Epithelial cell of proximal tubule (primary cell): Measurements from ENCODE around the gene PCYOX1L. TPM values are rescaled to one million over a fixed set of nuclear protein-coding genes. Genes with fewer than 3 reads are reported as not detected.

ENCODE experiments used
- DNase-seq: peaks from one replicate; pipeline ENCODE4 v3.0.0-alpha.2; 2011; ENCODE audit warnings: low read depth
- H3K4me3 ChIP-seq: 2 replicates; pipeline ENCODE4 v1.5.1; 2011; ENCODE audit warnings: low read depth, mild to moderate bottlenecking, low read length
- CTCF ChIP-seq: conservative IDR thresholded peaks from 2 replicates; pipeline ENCODE4 v1.5.1; 2012; ENCODE audit warnings: low read depth, mild to moderate bottlenecking, low read length
- total RNA-seq: library from RNA; depleted of rRNA; stranded (reverse); fragments of >200 nt; gene quantifications from 2 replicates; pipeline ENCODE4 v1.2.3, GENCODE V29; 2015

Gene PCYOX1L
- total RNA-seq, 1 donor from 2014 or later = 7.1 TPM

- TF ChIP-seq CTCF = no peak
- no peak for DNase-seq
Measured at GRCh38 chr5:149381261-149381985, 23.6 kb downstream of the PCYOX1L start.

GRCh38 chr5:149381986-149382338 lies 24.1 kb downstream of the PCYOX1L start:
- peak; percentile 87 for TF ChIP-seq CTCF
- no peak for DNase-seq
- no peak overlapping the region for H3K4me3 ChIP-seq

More at GRCh38 chr5:149381261-149381985, 23.6 kb downstream of the PCYOX1L start:
- no peak overlapping the region for H3K4me3 ChIP-seq

DNA sequence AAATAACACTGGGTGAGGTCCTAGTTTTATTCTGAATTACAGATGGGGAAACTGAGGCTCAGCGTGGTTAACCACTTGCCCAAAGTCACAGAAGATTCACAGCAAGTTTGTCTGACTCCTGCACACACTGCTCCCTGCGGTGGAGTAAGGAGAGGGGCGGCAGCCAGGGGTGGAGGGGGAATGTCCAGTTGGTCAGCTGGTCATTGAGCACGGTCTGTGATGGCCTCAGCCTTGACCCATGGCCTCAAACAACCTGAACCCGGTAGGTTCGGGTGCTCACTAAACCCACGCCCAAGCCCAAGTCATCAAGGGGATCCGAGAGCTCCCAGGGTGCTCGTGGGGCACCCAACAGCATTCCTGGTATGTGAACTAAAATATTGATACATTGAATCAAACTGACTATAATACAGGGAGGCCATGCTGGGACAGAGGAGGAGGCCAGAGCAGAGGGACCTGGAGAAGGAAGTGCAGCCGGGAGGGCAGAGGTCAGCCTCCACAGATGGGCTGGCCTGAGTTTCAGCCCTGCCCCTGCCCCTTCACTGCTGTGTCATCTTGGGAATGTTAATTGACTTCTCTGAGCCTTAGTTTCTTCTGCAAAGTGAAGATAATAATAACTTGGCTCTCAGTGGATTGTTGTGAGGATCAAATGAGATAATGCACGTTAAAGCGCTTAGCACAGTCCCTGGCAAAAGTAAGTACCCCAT lies 24.8 kb downstream of the PCYOX1L start:
- TF ChIP-seq CTCF = no peak
- H3K4me3 ChIP-seq = no peak overlapping the region
- no peak for DNase-seq

- TF ChIP-seq CTCF = no peak
- no peak for DNase-seq
- H3K4me3 ChIP-seq = no peak overlapping the region
Measured at GRCh38 chr5:149383399-149383798, 25.6 kb downstream of the PCYOX1L start.

GRCh38 chr5:149386166-149386565 lies 28.3 kb downstream of the PCYOX1L start:
- no peak overlapping the region for H3K4me3 ChIP-seq
- no peak for TF ChIP-seq CTCF
- no peak for DNase-seq

DNA sequence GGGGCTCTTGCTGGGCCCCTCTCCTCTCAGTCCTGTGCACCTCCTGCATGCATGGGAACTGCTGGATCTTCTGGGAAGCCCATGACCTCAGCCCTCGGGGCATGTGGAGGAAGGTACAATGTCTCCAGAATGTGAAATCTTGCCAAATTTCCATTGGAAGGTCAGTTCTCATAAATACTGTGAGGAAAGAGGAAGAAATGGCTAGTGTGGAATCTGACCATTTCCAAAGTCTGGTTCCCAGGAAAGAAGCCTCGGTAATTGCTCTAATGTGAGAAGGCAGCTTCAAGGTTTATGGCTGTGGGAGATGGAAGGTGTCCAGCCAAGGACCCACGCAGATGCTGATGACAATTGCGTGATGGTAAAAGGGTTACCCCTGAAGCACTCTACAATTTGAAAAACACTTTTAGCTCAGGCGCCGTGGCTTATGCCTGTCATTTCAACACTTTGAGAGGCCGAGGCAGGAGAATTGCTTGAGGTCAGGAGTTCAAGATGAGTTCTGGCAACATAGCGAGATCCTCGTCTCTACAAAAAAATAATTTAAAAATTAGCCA lies 29.3 kb downstream of the PCYOX1L start:
- DNase-seq = no peak
- no peak overlapping the region for H3K4me3 ChIP-seq
- TF ChIP-seq CTCF = no peak

- DNase-seq = no peak
- no peak overlapping the region for H3K4me3 ChIP-seq
- no peak for TF ChIP-seq CTCF
Measured at GRCh38 chr5:149387982-149388381, 30.1 kb downstream of the PCYOX1L start.
